WI38 (cell line): Measurements from ENCODE around the gene NR3C2.

Experiments
- H3K4me3 ChIP-seq: 2 replicates; pipeline ENCODE4 v1.5.1; 2011; ENCODE audit warnings: low read depth, mild to moderate bottlenecking, control low read depth, low read length
- TF ChIP-seq, protein P1 (sequence below): IDR thresholded peaks from 2 replicates; pipeline ENCODE4 v1.5.1; 2012; ENCODE audit warnings: low read depth, mild to moderate bottlenecking, control low read depth, low read length

The NR3C2 gene

DNA sequence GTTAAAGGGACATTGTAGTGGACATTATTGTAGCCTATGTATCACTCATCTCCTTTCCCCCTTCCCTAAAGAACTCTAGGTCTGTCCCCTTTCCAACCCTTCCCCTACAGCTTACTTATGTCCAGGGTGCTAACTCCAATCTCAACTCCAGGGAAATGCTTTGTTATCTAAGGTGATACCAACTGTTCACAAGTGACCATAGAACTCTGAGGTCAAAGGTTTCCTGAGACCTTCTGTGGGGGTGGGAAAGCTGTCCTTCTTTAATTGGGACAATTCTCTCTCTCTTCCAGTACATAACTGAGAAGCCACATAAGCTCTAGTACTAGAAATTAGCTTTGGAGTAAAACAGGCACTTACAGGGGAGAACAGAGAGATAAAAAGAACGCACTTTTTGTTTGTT, 212.4 kb downstream of the NR3C2 start:
- TF ChIP-seq, protein P1, sequence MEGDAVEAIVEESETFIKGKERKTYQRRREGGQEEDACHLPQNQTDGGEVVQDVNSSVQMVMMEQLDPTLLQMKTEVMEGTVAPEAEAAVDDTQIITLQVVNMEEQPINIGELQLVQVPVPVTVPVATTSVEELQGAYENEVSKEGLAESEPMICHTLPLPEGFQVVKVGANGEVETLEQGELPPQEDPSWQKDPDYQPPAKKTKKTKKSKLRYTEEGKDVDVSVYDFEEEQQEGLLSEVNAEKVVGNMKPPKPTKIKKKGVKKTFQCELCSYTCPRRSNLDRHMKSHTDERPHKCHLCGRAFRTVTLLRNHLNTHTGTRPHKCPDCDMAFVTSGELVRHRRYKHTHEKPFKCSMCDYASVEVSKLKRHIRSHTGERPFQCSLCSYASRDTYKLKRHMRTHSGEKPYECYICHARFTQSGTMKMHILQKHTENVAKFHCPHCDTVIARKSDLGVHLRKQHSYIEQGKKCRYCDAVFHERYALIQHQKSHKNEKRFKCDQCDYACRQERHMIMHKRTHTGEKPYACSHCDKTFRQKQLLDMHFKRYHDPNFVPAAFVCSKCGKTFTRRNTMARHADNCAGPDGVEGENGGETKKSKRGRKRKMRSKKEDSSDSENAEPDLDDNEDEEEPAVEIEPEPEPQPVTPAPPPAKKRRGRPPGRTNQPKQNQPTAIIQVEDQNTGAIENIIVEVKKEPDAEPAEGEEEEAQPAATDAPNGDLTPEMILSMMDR = no peak
- H3K4me3 ChIP-seq = no peak overlapping the region

DNA sequence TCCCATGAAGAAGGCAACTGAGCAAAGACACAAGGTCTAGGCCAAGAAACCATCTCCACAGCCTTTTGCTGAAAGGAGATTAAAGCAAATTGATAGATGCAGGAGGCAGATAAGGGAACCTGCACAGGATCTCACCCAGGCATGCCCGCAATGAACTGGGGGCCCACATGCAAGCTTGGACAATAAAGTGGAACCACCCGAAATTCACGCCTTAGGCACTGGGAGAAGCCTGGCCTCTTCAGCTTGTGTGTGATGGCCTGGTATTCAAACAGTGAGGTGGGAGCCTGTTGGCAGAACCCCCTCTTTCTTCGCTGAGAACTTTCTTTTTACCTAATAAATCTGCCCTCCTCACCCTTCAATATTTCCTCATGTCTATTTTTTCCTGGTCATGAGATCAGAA, 213.2 kb downstream of the NR3C2 start:
- TF ChIP-seq, protein P1 = no peak
- no peak overlapping the region for H3K4me3 ChIP-seq

DNA sequence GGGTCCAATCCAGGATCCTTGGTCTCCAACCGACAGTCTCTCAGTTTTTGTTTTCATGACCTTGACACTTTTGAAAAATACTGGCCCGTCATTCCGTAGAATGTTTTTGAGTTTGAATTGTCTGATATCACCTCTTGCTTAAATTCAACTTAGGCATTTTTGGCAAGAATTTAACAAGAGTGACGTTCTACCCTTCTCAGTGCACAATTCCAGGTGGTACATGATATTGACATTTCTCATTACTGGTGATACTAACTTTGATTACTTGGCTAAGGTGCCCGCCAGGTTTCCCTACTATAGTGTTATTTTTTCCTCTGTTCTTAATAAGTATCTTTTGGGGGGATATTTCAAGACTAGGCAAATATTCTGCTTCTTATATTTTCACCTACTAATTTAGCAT, 215.1 kb downstream of the NR3C2 start:
- no peak overlapping the region for H3K4me3 ChIP-seq
- TF ChIP-seq, protein P1 = no peak

DNA sequence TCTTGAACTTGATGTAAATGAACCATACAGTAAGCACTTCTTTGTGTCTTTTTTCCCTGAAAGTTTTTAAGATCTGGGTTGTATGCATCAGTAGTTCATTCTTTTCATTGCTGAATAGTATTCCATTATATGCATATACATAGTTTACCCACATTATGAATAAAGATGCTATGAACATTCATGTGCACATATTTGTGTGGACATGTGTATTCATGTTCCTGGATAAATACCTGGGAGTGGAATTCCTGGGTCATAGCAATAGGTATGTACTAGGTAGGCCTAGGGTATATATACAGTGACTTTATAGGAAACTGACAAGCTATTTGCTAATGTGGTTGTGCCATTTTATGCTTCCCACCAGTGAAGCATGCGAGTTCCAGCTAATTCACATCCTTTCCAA, 215.9 kb downstream of the NR3C2 start:
- H3K4me3 ChIP-seq = no peak overlapping the region
- TF ChIP-seq, protein P1 = no peak

DNA sequence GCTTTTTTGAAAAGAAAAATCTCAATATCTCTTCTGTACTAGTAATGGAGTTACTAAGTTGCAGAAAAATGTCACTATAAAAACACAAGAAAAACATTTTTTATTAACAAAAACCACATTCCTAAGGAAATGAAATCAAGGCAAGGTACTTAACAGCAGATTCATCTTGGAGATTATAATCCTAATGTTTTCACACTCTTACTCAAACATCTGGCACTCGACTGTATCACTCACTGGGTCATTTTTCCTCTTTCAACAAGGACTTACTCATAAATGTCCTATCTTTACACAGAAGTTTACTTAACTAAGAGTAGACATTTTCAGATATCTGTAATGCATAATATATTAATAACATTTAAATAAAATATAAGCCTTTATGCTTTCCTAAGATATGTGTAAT, 216.6 kb downstream of the NR3C2 start:
- no peak overlapping the region for H3K4me3 ChIP-seq
- TF ChIP-seq, protein P1 = no peak

DNA sequence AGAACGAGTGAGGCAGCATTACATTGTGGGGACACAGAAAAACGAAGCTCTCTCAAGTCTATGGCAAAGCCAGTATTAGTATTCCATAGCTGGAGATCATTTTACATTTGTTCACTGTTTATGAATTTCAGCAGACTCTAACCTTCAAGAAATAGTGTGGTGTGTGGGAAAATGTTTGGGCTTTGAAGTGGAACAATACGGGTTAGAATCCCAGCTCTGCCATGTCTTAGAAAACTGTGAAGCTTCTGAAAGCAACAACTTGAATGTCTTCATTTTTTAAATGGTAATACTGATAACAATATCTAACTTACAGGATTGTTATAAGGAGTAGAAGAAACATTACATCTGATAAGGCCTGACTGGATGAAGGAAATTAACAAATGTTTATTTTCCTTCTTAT, 217.7 kb downstream of the NR3C2 start:
- no peak overlapping the region for H3K4me3 ChIP-seq

DNA sequence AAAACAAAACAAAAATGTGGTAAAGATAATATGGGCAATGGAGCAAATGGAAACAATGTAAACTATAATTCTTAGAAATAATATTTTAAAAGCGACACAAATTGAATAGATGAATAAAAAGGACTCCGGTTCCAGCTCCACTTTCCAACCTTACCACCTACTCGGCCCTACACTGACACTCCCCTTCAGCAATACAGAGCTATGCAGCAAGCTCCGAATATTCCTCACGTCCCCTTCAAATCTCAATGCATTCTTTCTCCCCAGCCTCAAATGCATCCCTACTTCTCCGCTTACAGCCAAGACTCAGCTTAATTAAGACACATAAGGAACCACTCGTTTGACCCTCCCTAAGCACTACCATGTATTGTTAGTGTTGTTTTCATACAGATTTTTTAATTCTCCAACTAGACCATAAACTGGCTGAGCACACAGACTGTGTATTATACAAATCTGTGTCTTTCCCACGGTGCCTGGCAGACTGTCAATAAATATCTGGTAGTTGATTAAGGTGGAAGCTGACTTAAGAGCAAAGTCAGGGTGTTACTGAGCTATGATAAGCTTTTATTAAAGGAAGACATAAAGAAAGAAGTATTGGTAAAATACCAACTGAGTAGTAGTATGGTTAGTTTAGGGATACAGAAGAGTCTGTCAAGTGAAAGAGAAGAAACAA, 219.1 kb downstream of the NR3C2 start:
- no peak overlapping the region for H3K4me3 ChIP-seq
- TF ChIP-seq, protein P1 = no peak

More for the DNA sequence above, 217.7 kb downstream of the NR3C2 start:
- TF ChIP-seq, protein P1 = no peak
